GM19397 (cell line): Measurements from ENCODE around the gene CSNK2A3.

Source experiments
- ATAC-seq: cut with Tn5 transposase; IDR thresholded peaks from one replicate; pipeline ENCODE4 v1.9.1; 2021; ENCODE audit warnings: mild to moderate bottlenecking, moderate library complexity; ENCODE audit not compliant: unreplicated experiment

Gene CSNK2A3

DNA sequence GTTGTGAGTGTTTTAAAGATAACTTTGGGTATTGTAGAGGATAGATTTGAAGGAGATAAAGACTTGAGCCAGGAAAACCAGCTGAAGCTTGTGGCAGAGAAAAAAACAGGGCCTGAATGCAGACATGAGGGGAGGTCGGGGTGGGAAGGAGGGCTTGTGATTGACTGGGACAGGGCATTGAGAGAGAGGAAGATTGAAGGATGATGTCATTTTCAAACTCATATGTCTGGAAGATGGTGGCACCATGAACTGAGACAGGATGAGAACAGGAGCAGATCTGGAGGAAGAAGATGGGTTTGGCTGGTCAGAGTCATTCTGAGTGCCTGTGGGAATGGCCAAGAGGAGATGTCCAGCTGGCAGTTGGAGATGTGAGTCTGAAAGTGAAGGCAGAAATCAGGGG, 14.7 kb downstream of the CSNK2A3 start:
- no peak for ATAC-seq

DNA sequence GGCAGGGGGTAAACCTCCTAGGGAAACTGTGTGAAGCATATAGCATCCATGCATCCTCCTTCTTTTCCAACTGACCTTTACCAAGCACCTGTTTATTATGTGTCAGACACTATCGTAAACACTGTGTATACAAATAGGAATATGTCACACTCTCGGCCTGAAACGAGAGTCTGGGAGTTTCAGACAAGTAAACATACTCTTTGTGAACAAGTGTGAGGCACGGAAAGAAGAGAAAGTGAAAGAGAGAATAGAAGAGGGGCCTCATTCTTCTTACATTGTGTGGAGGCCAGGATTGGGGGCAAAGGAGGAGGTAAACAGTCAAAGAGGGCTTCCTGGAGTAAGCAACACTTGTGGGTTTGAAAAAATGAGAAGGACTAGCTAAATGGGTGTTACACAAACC, 16.4 kb downstream of the CSNK2A3 start:
- ATAC-seq, result no peak

GRCh38 chr11:11335043-11335442, 18.0 kb downstream of the CSNK2A3 start:
- ATAC-seq, result no peak

- ATAC-seq, result no peak
These were observed 18.4 kb downstream of the CSNK2A3 start for GRCh38 chr11:11334607-11335006.

GRCh38 chr11:11332141-11332710, 20.8 kb downstream of the CSNK2A3 start:
- ATAC-seq, result no peak

GRCh38 chr11:11329062-11329806, 23.8 kb downstream of the CSNK2A3 start:
- no peak for ATAC-seq

- no peak for ATAC-seq
These were observed 29.0 kb downstream of the CSNK2A3 start for GRCh38 chr11:11324090-11324489.

- no peak for ATAC-seq
These were observed 30.9 kb downstream of the CSNK2A3 start for GRCh38 chr11:11322101-11322500.

DNA sequence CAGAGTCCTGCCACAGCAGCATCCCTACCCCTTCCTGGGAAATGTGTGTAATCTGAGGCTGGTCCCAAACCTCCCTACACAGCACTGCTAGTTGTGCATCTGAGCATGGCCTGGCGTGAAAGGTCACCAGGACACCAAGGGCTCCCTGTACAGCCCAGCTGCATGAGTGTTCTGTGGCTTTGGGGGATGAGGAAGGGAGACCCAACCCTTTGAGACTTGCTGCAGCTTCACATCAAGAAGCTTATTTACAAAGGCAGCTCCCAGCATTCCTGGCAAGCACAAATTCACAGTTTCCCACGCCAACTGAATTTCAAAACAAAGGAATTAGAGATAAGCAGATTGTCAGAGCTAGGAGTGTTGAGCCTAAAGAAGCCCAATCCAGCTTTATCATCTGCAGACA, 32.2 kb downstream of the CSNK2A3 start:
- ATAC-seq, result no peak

DNA sequence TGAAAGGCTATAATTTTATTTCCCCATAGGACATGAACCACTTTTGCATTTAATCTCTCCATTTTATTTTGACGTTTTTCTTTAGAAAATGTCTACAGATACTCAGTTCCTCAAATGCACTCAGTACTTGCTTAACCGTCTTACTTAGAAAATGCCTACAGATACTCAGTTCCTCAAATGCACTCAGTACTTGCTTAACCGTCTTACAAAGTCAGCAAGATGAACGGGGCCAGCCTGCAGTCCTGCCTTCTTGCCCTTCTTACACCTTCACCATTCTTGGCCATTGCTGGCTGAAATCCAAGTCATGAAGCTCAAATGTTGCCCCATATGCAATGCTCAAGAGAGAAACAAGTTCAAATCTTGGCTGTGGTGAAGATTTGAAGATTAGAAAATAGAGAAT, 34.1 kb downstream of the CSNK2A3 start:
- ATAC-seq, result no peak

DNA sequence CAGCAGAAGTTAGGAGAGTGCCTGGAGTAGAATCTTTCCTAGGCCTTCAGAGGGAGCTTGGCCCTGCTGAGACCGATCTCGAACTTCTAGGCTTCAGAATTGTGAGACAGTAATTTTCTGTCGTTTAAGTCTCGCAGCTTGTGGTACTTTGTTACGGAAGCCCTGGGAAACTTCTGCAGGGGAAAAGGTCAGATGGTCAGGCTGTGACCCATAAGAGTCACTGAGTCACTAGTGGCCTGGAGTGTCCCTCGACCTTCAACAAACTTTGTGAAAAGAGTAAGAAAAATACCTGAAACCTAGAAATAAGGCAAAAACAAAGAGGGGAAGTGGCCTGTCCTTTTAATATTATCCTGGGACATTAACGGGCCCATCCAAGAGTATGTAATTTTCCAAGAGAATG, 34.6 kb downstream of the CSNK2A3 start:
- ATAC-seq, result no peak

GRCh38 chr11:11316651-11317230, 36.3 kb downstream of the CSNK2A3 start:
- ATAC-seq, result no peak

DNA sequence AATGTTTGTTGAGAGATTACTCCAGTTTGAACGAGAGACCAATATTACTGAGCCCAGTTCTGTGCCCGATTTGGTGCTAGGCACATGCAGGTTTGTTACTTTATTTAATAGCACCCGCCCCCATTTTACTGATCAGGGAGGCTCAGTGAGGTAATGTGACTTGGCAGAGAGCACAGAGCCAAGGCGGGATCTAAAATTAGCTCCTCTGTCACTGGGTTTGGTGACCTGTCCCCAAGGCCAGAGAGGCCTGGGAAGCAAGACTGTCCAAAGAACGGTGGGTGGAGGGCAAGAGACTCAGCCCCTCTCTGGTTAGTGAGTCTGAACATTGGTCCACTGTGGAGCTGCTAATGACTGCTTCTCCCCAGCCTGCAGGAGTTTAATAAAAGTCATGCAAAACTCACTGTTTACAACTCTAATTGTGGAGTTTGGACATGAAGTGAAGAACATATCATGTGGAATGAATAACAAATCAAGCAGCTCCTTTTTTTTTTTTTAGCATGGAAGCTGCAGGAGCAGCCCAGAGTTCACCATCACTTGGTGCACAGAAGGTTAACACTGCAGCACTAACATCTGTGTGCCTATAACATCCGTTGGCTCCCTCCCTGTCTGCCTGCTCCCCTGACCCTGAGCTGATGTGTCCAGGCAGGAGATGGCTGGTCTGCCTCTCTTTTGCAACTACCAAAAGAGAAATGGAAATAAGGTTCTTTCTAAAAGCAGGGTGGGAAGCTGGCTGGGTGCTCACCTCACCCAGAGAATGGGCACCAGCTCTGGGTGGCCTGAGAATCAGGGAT, 39.0 kb downstream of the CSNK2A3 start:
- no peak for ATAC-seq

GRCh38 chr11:11313426-11313825, 39.6 kb downstream of the CSNK2A3 start:
- no peak for ATAC-seq

GRCh38 chr11:11312738-11313137, 40.3 kb downstream of the CSNK2A3 start:
- ATAC-seq, result no peak

DNA sequence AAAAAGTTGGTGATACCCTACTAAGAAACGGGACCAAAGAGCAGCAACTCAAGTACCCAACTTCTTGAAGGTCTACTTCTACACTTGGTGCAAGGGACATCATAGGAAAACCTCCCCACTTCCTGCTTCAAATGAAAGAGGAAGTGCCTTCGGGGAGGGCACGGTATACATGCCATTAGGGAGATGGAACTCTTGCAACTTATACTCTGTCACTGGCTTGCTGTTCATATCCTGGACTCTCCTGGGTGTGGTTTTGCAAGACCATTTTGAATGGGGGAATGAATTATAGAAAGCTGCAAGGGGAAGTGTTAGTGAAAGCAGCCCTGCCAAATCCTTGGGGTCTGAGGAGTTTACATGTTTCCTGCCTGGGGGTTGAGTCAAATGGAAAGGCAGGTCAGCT, 41.9 kb downstream of the CSNK2A3 start:
- ATAC-seq, result no peak

DNA sequence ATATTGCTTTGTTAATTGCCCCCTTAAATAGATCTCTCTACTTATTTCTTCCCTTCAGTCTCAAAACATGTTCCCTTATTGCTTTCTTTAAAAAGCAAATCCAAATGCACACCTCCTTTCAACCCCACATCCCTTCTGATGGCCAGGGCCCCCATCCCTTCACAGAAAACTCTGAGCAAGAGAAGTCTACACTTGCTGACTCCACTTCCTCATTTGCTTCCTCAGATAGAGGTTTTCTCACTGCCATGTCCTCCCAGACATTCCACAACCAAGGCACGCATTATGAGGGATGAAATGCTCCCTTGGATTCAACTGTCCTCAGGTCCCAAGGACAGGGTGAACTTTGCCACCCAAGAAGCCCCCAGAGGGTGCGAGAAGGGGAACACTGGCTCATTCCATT, 43.1 kb downstream of the CSNK2A3 start:
- no peak for ATAC-seq

- no peak for ATAC-seq
These were observed 44.8 kb downstream of the CSNK2A3 start for GRCh38 chr11:11308249-11308648.

DNA sequence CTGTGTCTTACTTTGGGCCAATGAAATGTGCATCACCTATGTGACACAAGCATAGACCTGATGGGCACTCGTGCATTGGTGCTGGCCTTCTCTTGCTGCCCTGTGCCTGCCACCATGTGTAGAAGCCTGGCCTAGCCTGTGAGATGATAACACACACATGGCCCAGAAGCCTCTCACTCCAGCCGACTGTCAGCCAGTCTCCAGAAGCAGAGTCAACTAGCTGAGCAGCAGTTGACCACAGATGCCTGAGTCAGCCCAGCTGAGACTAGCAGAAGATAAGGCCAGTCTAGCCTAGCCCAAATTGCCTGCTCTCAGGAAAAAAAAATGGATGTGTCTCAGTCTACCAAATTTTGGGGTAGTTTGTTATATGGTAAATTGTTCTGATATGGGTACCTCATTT, 46.2 kb downstream of the CSNK2A3 start:
- no peak for ATAC-seq

DNA sequence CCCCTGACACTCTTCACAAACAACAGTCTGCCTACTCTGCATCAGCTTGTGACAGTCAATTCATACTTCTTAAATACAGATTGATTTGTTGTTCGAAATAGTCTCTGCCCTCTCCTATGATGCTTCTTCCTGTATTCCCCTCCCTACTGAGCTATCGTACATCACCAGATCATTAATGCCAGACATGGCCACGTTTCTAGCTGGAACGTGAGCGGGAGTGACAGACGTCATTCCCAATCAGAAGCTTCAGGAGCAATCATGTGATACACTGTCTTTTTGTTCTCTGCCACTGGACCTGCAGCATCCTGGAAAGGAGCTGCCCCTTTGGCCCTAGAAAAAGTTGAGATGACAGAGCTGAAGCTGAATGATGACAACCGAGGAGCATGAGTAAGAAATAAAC, 48.5 kb downstream of the CSNK2A3 start:
- ATAC-seq, result no peak

DNA sequence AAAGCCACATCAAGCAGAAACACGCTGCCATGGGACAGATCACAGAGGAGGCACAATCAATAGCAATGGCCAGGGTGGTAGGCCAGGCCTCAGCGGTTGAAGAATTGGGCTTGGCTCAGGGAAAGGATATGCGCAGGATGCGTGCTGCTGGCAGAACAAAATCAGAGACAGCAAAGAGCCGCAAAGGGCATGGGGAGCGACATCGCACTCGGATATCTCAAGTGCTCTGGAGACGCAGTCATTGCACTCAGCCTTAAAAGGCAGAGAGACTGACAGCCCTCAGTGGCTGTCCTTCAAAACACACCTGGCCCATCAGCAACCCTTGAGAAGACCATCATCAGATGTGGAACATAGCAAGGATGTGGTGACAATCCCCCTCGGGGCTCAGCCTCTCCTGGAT, 50.5 kb downstream of the CSNK2A3 start:
- no peak for ATAC-seq
